Measurements from ENCODE around the gene AHCYL1. TPM values are rescaled to one million over a fixed set of nuclear protein-coding genes. Genes with fewer than 3 reads are reported as not detected.
A peak's percentile ranks its signal among the peaks of the same experiment; 100 is the strongest.

Gene AHCYL1
- total RNA-seq, 1 experiment from 2014 or later, result 147 TPM

GRCh38 chr1:110032327-110032726 lies 47.8 kb downstream of the AHCYL1 start:
- H3K27me3 ChIP-seq (ENCODE audit: insufficient read depth, low read depth), result no peaks in the 10 kb centered on the region
- H3K4me2 ChIP-seq, result no peak overlapping the region
- H3K9me2 ChIP-seq (ENCODE audit: insufficient read depth), result no peaks in the 10 kb centered on the region
- H3K79me2 ChIP-seq (ENCODE audit: low read depth), result peaks cover 28% of the 10 kb centered on the region
- no peak overlapping the region for H3K27ac ChIP-seq
- H3K4me3 ChIP-seq, result no peak overlapping the region
- peaks cover 27% of the 10 kb centered on the region for H3K4me1 ChIP-seq (replicated peaks; ENCODE audit: insufficient read depth)
- no peaks in the 10 kb centered on the region for H3K9me3 ChIP-seq (ENCODE audit: insufficient read depth, low read depth)
- intact Hi-C loops (cut with micrococcal nuclease; ENCODE audit: unreplicated experiment), result no loop called here
- H2AFZ ChIP-seq, result no peak overlapping the region
- no peak for DNase-seq
- peaks cover 13% of the 10 kb centered on the region; the same call in 1 of the 2 replicates for H4K20me1 ChIP-seq (ENCODE audit: insufficient read depth)
- peaks cover 5% of the 10 kb centered on the region for H3K36me3 ChIP-seq (ENCODE audit: low read depth)
- TF ChIP-seq EZH2 (IDR thresholded peaks at IDR 0.05; ENCODE audit: low read depth), result no peak
- no peak for TF ChIP-seq CTCF (conservative IDR thresholded peaks at IDR 0.05)
- no TSS peak for BruUV-seq (replicated peaks)
- ChIA-PET CTCF (no interaction called here), POLR2A (ENCODE audit: unreplicated experiment) (no interaction called here)
- peaks cover 20% of the 10 kb centered on the region for H3F3A ChIP-seq (ENCODE audit: insufficient read depth, low read depth)

GRCh38 chr1:110033421-110033820 lies 48.9 kb downstream of the AHCYL1 start:
- CTCF ChIA-PET, result no interaction called here
- Histone ChIP-seq H3K4me1 (replicated peaks; ENCODE audit: insufficient read depth) (peaks cover 27% of the 10 kb centered on the region), H3K9me2 (ENCODE audit: insufficient read depth) (no peaks in the 10 kb centered on the region), H3K79me2 (ENCODE audit: low read depth) (peaks cover 32% of the 10 kb centered on the region), H3K36me3 (ENCODE audit: low read depth) (peaks cover 9% of the 10 kb centered on the region), H3K4me2 (peak overlapping the region; percentile 91), H3K4me3 (peak overlapping the region; percentile 89; the same call in 1 of the 2 replicates), H2AFZ (peak overlapping the region; percentile 95), H3F3A (ENCODE audit: insufficient read depth, low read depth) (peaks cover 9% of the 10 kb centered on the region; the same call in 1 of the 2 replicates), H3K27ac (no peak overlapping the region), H4K20me1 (ENCODE audit: insufficient read depth) (peaks cover 17% of the 10 kb centered on the region; the same call in 1 of the 2 replicates), H3K9me3 (ENCODE audit: insufficient read depth, low read depth) (no peaks in the 10 kb centered on the region), H3K27me3 (ENCODE audit: insufficient read depth, low read depth) (no peaks in the 10 kb centered on the region)
- no peak for DNase-seq
- no TSS peak for BruUV-seq (replicated peaks)
- TF ChIP-seq CTCF (conservative IDR thresholded peaks at IDR 0.05), result no peak
- TF ChIP-seq EZH2 (IDR thresholded peaks at IDR 0.05; ENCODE audit: low read depth), result no peak
- POLR2A ChIA-PET (ENCODE audit: unreplicated experiment), result no interaction called here
- intact Hi-C loops (cut with micrococcal nuclease; ENCODE audit: unreplicated experiment), result no loop called here

- no peaks in the 10 kb centered on the region for H3K9me3 ChIP-seq (ENCODE audit: insufficient read depth, low read depth)
- intact Hi-C loops (cut with micrococcal nuclease; ENCODE audit: unreplicated experiment), result no loop called here
- ChIA-PET CTCF (interaction anchor here (1.2 kb wide), 1 partner anchor 462 kb away, joined by 3 read pairs; no protein-coding TSS in a partner anchor), POLR2A (ENCODE audit: unreplicated experiment) (interaction anchor here (0.7 kb wide), 1 partner anchor 738 kb away, joined by 5 read pairs; no protein-coding TSS in a partner anchor)
- peak overlapping the region; percentile 95 for H2AFZ ChIP-seq
- peaks cover 15% of the 10 kb centered on the region for H3K36me3 ChIP-seq (ENCODE audit: low read depth)
- peak overlapping the region; percentile 89 for H3K4me3 ChIP-seq
- no peaks in the 10 kb centered on the region for H3K27me3 ChIP-seq (ENCODE audit: insufficient read depth, low read depth)
- no peak for DNase-seq
- peaks cover 17% of the 10 kb centered on the region; the same call in 1 of the 2 replicates for H4K20me1 ChIP-seq (ENCODE audit: insufficient read depth)
- peak overlapping the region; percentile 91 for H3K4me2 ChIP-seq
- peaks cover 27% of the 10 kb centered on the region for H3K4me1 ChIP-seq (replicated peaks; ENCODE audit: insufficient read depth)
- TF ChIP-seq CTCF (conservative IDR thresholded peaks at IDR 0.05), result no peak
- no peak for TF ChIP-seq EZH2 (IDR thresholded peaks at IDR 0.05; ENCODE audit: low read depth)
- no peaks in the 10 kb centered on the region for H3K9me2 ChIP-seq (ENCODE audit: insufficient read depth)
- H3K79me2 ChIP-seq (ENCODE audit: low read depth), result peaks cover 32% of the 10 kb centered on the region
- H3F3A ChIP-seq (ENCODE audit: insufficient read depth, low read depth), result peaks cover 4% of the 10 kb centered on the region; the same call in 1 of the 2 replicates
- peak overlapping the region; percentile 43 for H3K27ac ChIP-seq
- no TSS peak for BruUV-seq (replicated peaks)
Observed at GRCh38 chr1:110034040-110034450, 49.5 kb downstream of the AHCYL1 start.
